Fibroblast of lung (primary cell): ENCODE data around the gene HMCN2.

Experiments used
- EZH2 ChIP-seq: IDR thresholded peaks from 2 replicates; pipeline ENCODE4 v1.5.1; 2012; ENCODE audit warnings: low read length, control low read depth, mild to moderate bottlenecking; ENCODE audit errors: missing control alignments
- TF ChIP-seq, protein P1 (sequence below), 2 donors: IDR thresholded peaks in 1 of 2; conservative IDR thresholded peaks in 1 of 2; 1 replicate in 1 of 2; 2 replicates in 1 of 2; pipeline ENCODE4 v1.5.1; 2011 to 2012; ENCODE audit warnings: low read length in 2 of 2, control low read depth in 1 of 2, inconsistent platforms in 1 of 2, low read depth in 1 of 2, mild to moderate bottlenecking in 1 of 2

DNA sequence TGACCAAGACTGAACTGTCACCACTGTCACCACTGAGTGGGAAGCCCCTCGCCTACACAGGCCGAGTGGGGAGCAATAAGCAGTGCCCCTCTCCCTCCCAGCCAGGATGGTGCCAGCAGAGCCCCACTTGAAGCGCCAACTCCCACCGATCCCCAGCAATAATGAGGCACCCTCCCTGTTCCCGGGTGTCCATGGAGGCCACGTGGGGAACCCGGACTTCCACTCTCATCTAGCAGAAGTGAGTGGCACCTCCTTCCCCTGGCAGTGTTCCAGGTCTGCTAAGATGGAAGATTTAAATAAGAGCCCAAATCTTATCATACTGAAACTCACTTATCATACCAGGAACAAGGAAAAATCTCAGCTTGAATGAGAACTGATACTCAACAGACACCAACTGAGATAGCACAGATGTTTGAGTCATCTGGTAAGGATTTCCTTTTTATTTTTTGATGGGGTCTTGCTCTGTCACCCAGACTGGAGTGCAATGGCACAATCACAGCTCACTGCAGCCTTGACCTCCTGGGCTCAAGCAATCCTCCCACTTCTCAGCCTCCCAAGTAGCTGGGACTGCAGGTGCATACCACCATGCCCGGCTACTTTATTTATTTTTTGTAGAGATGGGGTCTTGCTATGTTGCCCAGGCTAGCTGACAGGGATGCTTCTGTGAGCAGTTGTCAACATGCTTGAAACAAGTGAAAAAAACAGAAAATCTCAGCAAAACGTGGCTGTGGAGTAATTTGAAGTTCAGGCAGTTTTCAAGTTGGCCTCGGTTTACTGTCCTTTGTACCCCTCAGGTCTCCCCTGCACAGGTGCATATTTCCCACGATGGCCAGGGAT lies 149.6 kb downstream of the HMCN2 start:
- TF ChIP-seq, protein P1, sequence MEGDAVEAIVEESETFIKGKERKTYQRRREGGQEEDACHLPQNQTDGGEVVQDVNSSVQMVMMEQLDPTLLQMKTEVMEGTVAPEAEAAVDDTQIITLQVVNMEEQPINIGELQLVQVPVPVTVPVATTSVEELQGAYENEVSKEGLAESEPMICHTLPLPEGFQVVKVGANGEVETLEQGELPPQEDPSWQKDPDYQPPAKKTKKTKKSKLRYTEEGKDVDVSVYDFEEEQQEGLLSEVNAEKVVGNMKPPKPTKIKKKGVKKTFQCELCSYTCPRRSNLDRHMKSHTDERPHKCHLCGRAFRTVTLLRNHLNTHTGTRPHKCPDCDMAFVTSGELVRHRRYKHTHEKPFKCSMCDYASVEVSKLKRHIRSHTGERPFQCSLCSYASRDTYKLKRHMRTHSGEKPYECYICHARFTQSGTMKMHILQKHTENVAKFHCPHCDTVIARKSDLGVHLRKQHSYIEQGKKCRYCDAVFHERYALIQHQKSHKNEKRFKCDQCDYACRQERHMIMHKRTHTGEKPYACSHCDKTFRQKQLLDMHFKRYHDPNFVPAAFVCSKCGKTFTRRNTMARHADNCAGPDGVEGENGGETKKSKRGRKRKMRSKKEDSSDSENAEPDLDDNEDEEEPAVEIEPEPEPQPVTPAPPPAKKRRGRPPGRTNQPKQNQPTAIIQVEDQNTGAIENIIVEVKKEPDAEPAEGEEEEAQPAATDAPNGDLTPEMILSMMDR (conservative IDR thresholded peaks at IDR 0.05 in 1 of 2, IDR thresholded peaks at IDR 0.05 in 1 of 2; ENCODE audit: low read depth in 1 of 2, low read length in 2 of 2), result no peak
- TF ChIP-seq EZH2, result no peak
